Activated T-cell treated with anti-CD3 and anti-CD28 coated beads, Interleukin-2, amount 50 U/mL, for 4 hours (primary cell): ENCODE measurements around the gene BCCIP. TPM values are rescaled to one million over a fixed set of nuclear protein-coding genes. Genes with fewer than 3 reads are reported as not detected.
A peak's percentile ranks its signal among the peaks of the same experiment; 100 is the strongest.

Source experiments
- ATAC-seq, 2 donors: fragments of 200-7000 bp; cut with Tn5 transposase; one replicate each; pipeline ENCODE4 v1.10.0; 2021
- DNase-seq: peaks from one replicate; pipeline ENCODE4 v3.0.0-alpha.2; 2020
- H3K27me3 Mint-ChIP-seq: one replicate; pipeline ENCODE4 v1.8.0; 2021; ENCODE audit warnings: low read depth, mixed read lengths
- H3K36me3 Mint-ChIP-seq: one replicate; pipeline ENCODE4 v1.8.0; 2022; ENCODE audit warnings: mixed read lengths; ENCODE audit not compliant: insufficient read depth
- H3K4me1 Mint-ChIP-seq: one replicate; pipeline ENCODE4 v1.8.0; 2021; ENCODE audit warnings: low read depth, mixed read lengths
- H3K4me3 Mint-ChIP-seq: one replicate; pipeline ENCODE4 v1.8.0; 2021; ENCODE audit warnings: mild to moderate bottlenecking, moderate library complexity, mixed read lengths
- H3K9me3 Mint-ChIP-seq: one replicate; pipeline ENCODE4 v1.8.0; 2021; ENCODE audit warnings: mixed read lengths
- total RNA-seq, 3 donors: library from RNA; stranded (reverse); gene quantifications; one replicate each; pipeline ENCODE4 v1.2.1, GENCODE V29; 2021

The BCCIP gene
- total RNA-seq, 3 donors from 2014 or later, result 159 to 175 (median 166) TPM

- Mint-ChIP-seq H3K36me3 (peaks cover 27% of the 10 kb centered on the region), H3K4me3 (no peak overlapping the region), H3K27me3 (no peaks in the 10 kb centered on the region), H3K4me1 (peaks cover 3% of the 10 kb centered on the region), H3K9me3 (no peaks in the 10 kb centered on the region)
- no peak for DNase-seq
- ATAC-seq, result no peak
These were observed 7.6 kb upstream of the BCCIP start for GRCh38 chr10:125815764-125816163.

- H3K36me3 Mint-ChIP-seq, result peaks cover 22% of the 10 kb centered on the region
- H3K9me3 Mint-ChIP-seq, result no peaks in the 10 kb centered on the region
- ATAC-seq, result no peak
- H3K4me3 Mint-ChIP-seq, result no peak overlapping the region
- H3K4me1 Mint-ChIP-seq, result peaks cover 9% of the 10 kb centered on the region
- H3K27me3 Mint-ChIP-seq, result no peaks in the 10 kb centered on the region
- DNase-seq, result no peak
These were observed 6.8 kb upstream of the BCCIP start for GRCh38 chr10:125816548-125816947.

- no peak overlapping the region for H3K4me3 Mint-ChIP-seq
- no peak for ATAC-seq
- H3K4me1 Mint-ChIP-seq, result peaks cover 16% of the 10 kb centered on the region
- DNase-seq, result no peak
- H3K36me3 Mint-ChIP-seq, result peaks cover 22% of the 10 kb centered on the region
- H3K9me3 Mint-ChIP-seq, result no peaks in the 10 kb centered on the region
- H3K27me3 Mint-ChIP-seq, result no peaks in the 10 kb centered on the region
These were observed 5.9 kb upstream of the BCCIP start for GRCh38 chr10:125817337-125817946.

- Mint-ChIP-seq H3K9me3 (no peaks in the 10 kb centered on the region), H3K27me3 (no peaks in the 10 kb centered on the region), H3K36me3 (no peaks in the 10 kb centered on the region), H3K4me1 (peaks cover 16% of the 10 kb centered on the region), H3K4me3 (peak overlapping the region; percentile 52)
- ATAC-seq (no peak), DNase-seq (no peak)
These were observed 2.6 kb upstream of the BCCIP start for GRCh38 chr10:125820701-125821100.

GRCh38 chr10:125823663-125824251 lies 411 bp downstream of the BCCIP start:
- H3K27me3 Mint-ChIP-seq, result no peaks in the 10 kb centered on the region
- peaks cover 18% of the 10 kb centered on the region for H3K36me3 Mint-ChIP-seq
- DNase-seq (no peak), ATAC-seq (no peak)
- H3K4me1 Mint-ChIP-seq, result peaks cover 26% of the 10 kb centered on the region
- no peaks in the 10 kb centered on the region for H3K9me3 Mint-ChIP-seq
- H3K4me3 Mint-ChIP-seq, result no peak overlapping the region

- no peak for DNase-seq
- H3K36me3 Mint-ChIP-seq, result peaks cover 25% of the 10 kb centered on the region
These were observed 1.4 kb downstream of the BCCIP start for GRCh38 chr10:125824736-125825135.

GRCh38 chr10:125827133-125827532 lies 3.8 kb downstream of the BCCIP start:
- Mint-ChIP-seq H3K9me3 (no peaks in the 10 kb centered on the region), H3K4me1 (peaks cover 11% of the 10 kb centered on the region), H3K4me3 (no peak overlapping the region), H3K27me3 (no peaks in the 10 kb centered on the region), H3K36me3 (peaks cover 31% of the 10 kb centered on the region)
- ATAC-seq (no peak), DNase-seq (no peak)

More at GRCh38 chr10:125824736-125825135, 1.4 kb downstream of the BCCIP start:
- no peaks in the 10 kb centered on the region for H3K27me3 Mint-ChIP-seq
- ATAC-seq, result no peak
- no peaks in the 10 kb centered on the region for H3K9me3 Mint-ChIP-seq
- H3K4me1 Mint-ChIP-seq, result peaks cover 26% of the 10 kb centered on the region
- no peak overlapping the region for H3K4me3 Mint-ChIP-seq

GRCh38 chr10:125828311-125828710 lies 5.0 kb downstream of the BCCIP start:
- Mint-ChIP-seq H3K9me3 (no peaks in the 10 kb centered on the region), H3K36me3 (peaks cover 32% of the 10 kb centered on the region), H3K4me3 (no peak overlapping the region), H3K4me1 (peaks cover 10% of the 10 kb centered on the region), H3K27me3 (no peaks in the 10 kb centered on the region)
- no peak for ATAC-seq
- no peak for DNase-seq

- H3K36me3 Mint-ChIP-seq, result peaks cover 38% of the 10 kb centered on the region
- ATAC-seq (no peak), DNase-seq (no peak)
- no peak overlapping the region for H3K4me3 Mint-ChIP-seq
- H3K9me3 Mint-ChIP-seq, result no peaks in the 10 kb centered on the region
- H3K27me3 Mint-ChIP-seq, result no peaks in the 10 kb centered on the region
- no peaks in the 10 kb centered on the region for H3K4me1 Mint-ChIP-seq
These were observed 13.4 kb downstream of the BCCIP start for GRCh38 chr10:125836746-125837145.

GRCh38 chr10:125838802-125839575 lies 15.6 kb downstream of the BCCIP start:
- no peak overlapping the region for H3K4me3 Mint-ChIP-seq
- H3K9me3 Mint-ChIP-seq, result no peaks in the 10 kb centered on the region
- no peak for DNase-seq
- H3K27me3 Mint-ChIP-seq, result no peaks in the 10 kb centered on the region
- ATAC-seq, result no peak
- no peaks in the 10 kb centered on the region for H3K4me1 Mint-ChIP-seq
- peaks cover 37% of the 10 kb centered on the region for H3K36me3 Mint-ChIP-seq

GRCh38 chr10:125840406-125840805 lies 17.1 kb downstream of the BCCIP start:
- Mint-ChIP-seq H3K36me3 (peaks cover 37% of the 10 kb centered on the region), H3K9me3 (no peaks in the 10 kb centered on the region), H3K4me3 (no peak overlapping the region), H3K4me1 (no peaks in the 10 kb centered on the region), H3K27me3 (no peaks in the 10 kb centered on the region)
- DNase-seq (no peak), ATAC-seq (no peak)

GRCh38 chr10:125840955-125841354 lies 17.6 kb downstream of the BCCIP start:
- DNase-seq (no peak), ATAC-seq (no peak)
- Mint-ChIP-seq H3K36me3 (peaks cover 36% of the 10 kb centered on the region), H3K4me3 (no peak overlapping the region), H3K9me3 (no peaks in the 10 kb centered on the region), H3K27me3 (no peaks in the 10 kb centered on the region), H3K4me1 (no peaks in the 10 kb centered on the region)

- no peaks in the 10 kb centered on the region for H3K27me3 Mint-ChIP-seq
- no peaks in the 10 kb centered on the region for H3K4me1 Mint-ChIP-seq
- peaks cover 21% of the 10 kb centered on the region for H3K36me3 Mint-ChIP-seq
- no peak for DNase-seq
- H3K9me3 Mint-ChIP-seq, result no peaks in the 10 kb centered on the region
- no peak for ATAC-seq
- no peak overlapping the region for H3K4me3 Mint-ChIP-seq
These were observed 20.4 kb downstream of the BCCIP start for GRCh38 chr10:125843603-125844329.

- H3K27me3 Mint-ChIP-seq, result no peaks in the 10 kb centered on the region
- no peak overlapping the region for H3K4me3 Mint-ChIP-seq
- no peak for DNase-seq
- H3K9me3 Mint-ChIP-seq, result no peaks in the 10 kb centered on the region
- ATAC-seq, result no peak
- H3K4me1 Mint-ChIP-seq, result no peaks in the 10 kb centered on the region
- H3K36me3 Mint-ChIP-seq, result peaks cover 17% of the 10 kb centered on the region
These were observed 21.4 kb downstream of the BCCIP start for GRCh38 chr10:125844751-125845221.
